Erythroblast (primary cell): Measurements from ENCODE around the gene ZC3HAV1L.
"Not testable (repeated sequence)": the region's sequence is repeated elsewhere in the genome, so short reads cannot be mapped to it uniquely, and the experiment has no call there.

Experiments used
- GATA1 ChIP-seq: IDR thresholded peaks from 2 replicates; pipeline ENCODE4 v1.6.1; 2011; ENCODE audit warnings: low read depth, mild to moderate bottlenecking, control low read depth, low read length, moderate library complexity
- POLR2A ChIP-seq: IDR thresholded peaks from 2 replicates; pipeline ENCODE4 v1.6.1; 2011; ENCODE audit warnings: mild to moderate bottlenecking, low read length

GRCh38 chr7:139025861-139026260 is 10.0 kb downstream of the ZC3HAV1L start:
- TF ChIP-seq POLR2A, GATA1: not testable (repeated sequence)
